ENCODE data around the gene PCNX2.

- TF ChIP-seq CTCF (optimal IDR thresholded peaks at IDR 0.05 in 1 of 3, IDR thresholded peaks at IDR 0.05 in 1 of 3, conservative IDR thresholded peaks at IDR 0.05 in 1 of 3; ENCODE audit: extremely low read depth in 1 of 3, insufficient read depth in 2 of 3, low read length in 3 of 3), result no peak
- TF ChIP-seq EZH2 (IDR thresholded peaks at IDR 0.05; ENCODE audit: low read length), result no peak
Observed at GRCh38 chr1:233057836-233058235, 237.7 kb downstream of the PCNX2 start.
